SKM-1 treated with dmso at 0.1 percent for 144 hours (cell line): ENCODE results near the gene ALG1.

ENCODE experiments used
- DNase-seq: peaks from one replicate; lab custom pipeline; 2025; ENCODE audit not compliant: unreplicated experiment; lab: John Stamatoyannopoulos, UW

ALG1 gene, protein sequence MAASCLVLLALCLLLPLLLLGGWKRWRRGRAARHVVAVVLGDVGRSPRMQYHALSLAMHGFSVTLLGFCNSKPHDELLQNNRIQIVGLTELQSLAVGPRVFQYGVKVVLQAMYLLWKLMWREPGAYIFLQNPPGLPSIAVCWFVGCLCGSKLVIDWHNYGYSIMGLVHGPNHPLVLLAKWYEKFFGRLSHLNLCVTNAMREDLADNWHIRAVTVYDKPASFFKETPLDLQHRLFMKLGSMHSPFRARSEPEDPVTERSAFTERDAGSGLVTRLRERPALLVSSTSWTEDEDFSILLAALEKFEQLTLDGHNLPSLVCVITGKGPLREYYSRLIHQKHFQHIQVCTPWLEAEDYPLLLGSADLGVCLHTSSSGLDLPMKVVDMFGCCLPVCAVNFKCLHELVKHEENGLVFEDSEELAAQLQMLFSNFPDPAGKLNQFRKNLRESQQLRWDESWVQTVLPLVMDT

DNA sequence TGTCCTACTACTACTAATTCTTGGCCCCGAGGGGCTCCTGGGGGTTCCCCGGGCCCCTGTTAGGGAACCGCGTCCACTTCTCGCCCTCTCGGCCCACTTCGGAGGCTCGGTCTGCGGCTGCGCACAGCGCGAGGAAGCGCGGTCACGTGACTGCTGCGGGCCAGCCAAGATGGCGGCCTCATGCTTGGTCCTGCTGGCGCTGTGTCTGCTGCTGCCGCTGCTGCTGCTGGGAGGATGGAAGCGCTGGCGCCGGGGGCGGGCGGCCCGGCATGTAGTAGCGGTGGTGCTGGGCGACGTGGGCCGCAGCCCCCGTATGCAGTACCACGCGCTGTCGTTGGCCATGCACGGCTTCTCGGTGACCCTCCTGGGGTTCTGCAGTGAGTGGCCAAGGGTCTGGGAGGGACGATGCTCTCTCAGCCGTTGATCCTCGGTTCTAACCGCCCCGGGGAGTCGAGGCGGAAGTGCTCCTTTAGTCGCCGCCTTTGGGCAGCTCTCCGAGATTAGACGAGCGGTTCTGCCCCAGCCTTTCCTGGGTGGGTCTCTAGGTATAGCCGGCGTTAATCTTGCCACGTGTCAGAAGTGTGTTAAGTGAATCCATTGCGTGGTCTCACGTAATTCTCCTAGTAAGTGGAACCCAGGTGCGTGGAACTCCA, at the start of gene ALG1:
Gene ALG1 (plus strand): TSS at position 163 of the 653 bp plus-strand sequence. CDS start 7 bp downstream, at position 170.
- DNase-seq: peak; percentile 68

DNA sequence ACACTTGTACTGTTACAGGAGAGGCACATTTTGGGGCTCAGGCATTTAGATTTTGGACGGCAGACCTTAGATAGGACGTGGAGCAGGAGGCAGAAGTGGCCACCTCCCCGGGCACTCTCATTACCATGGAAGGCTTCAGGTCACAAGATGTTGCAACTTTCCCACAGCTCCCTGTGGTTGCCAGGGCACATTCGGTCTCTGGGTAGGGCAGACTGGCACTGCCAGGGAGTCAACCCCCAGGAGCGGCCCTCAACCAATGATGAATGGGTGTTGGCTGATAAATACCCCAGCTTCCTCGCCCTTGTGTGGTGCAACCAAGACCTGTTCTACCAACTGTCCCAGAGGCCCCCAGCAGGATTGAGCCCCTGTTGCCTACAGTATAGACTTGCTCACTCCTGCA, 49.1 kb upstream of the ALG1 start:
- no peak for DNase-seq

- no peak for DNase-seq
Measured at GRCh38 chr16:5024632-5025031, 47.0 kb upstream of the ALG1 start.

DNA sequence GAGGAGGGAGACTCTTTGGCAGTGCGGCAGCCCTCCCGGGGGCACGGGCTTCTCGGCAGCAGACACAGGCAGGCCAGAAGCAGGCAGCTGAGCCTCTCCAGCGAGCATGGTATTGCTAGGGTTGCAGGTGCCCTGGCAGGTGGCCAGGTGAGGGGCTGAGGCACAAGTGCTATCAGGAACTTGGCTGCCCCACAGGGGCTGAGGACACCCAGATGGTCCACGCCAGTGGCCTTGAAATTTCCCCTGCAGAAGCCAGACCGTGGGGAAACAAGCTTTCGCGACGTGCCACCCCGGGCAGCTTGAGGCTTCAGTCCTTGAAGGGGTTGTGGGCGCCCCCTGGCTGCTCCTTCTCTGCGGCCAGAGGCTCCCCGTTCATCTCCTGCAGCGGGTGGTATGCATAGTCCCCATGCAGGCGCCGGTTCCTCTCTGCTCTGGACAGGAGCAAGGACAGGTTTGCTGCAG, 46.4 kb upstream of the ALG1 start:
- no peak for DNase-seq

- no peak for DNase-seq
Measured at GRCh38 chr16:5026664-5027063, 45.0 kb upstream of the ALG1 start.

GRCh38 chr16:5027086-5027485, 44.6 kb upstream of the ALG1 start:
- no peak for DNase-seq

- DNase-seq: no peak
Measured at GRCh38 chr16:5027575-5028235, 43.9 kb upstream of the ALG1 start.

DNA sequence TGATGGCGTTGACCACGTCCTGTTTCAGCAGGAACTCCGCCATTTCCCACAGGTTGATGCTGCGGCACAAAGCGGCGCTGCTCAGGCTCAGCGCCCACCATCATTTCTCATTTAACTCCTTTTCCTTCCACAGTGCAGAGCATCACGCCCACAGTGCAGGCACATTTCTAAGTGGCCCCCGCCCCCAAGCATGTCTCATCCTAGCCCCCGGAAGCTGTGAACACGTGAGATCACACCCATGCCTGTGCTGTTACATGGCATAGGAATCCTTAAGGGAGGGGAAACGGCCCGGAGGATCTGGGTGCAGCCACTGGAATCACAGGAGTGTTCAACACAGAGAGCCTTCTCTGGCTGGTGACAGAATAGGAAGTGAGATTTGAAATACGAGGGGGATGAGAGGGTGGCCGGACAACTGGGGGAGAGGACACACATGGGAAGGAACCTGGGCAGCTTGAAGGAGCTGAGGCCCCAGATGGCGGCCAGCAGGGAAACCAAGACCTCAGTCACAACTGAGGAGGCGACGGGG, 42.6 kb upstream of the ALG1 start:
- no peak for DNase-seq

DNA sequence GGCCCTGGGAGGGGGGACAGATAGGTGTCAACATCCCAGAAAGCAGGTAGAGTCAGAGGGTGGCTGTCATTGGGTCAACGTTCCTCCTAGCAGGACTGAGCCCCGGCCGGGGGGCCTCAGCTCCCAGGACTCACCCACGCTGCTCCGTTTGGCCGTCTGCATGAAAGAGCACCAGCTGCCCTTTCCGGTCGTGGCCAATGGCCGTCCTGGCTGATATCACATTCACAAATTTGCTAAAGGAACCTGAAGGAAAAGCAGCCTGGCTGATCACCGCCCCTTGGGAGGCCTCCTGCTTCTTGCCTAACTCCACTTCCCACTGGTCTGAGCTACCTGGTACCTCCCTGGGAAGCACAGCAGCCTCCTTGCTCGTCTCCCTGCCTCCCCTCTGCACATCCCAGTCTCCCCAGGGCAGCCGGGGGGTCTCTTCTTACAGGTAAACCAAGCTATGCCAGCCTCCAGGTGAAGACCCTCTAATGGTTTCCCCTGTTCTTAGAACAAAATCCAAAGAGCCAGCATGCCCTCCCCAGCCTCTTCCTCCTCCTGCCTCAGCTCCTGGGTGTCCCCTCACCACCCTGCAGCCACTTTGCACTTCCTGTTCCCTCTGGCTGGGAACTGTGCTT, 41.3 kb upstream of the ALG1 start:
- DNase-seq: no peak

DNA sequence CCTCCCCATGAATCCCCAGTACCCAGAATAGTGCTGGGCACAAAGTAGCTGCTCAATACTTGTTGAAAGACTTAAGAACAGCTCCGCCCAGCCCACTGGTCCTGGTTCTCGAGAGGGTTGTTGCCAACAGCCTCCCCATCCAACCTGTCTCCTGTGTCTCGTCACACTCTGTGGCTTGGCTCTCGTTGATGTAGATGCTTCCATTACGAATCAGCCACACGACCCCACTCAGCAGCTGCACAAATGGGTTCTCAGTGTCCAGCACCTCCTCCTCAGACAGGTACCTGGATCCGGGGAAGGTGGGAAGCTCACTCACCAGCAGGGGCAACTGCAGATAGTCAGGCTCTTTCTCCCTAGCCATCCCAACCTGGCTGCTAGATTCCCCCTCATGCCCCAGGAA, 40.0 kb upstream of the ALG1 start:
- no peak for DNase-seq

DNA sequence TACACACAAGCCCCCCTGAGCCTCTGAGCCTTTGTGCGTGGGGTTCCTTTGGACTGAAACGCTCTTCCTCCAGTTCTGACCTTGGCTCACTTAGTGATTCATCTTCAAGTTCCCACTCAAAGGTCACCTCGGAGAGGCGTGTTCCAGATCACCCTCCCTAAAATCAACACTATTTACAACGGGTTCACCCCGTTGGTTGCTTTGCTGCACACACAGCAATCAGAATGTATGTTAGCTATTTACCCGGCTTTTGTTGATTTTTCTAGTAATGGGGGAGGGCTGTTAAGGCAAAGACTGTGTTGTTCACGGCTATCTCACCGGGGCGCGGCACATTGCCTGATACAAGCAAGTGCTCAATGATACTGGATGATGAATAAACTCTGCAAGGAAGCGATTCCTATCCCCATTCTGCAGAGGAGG, 38.9 kb upstream of the ALG1 start:
- no peak for DNase-seq

DNA sequence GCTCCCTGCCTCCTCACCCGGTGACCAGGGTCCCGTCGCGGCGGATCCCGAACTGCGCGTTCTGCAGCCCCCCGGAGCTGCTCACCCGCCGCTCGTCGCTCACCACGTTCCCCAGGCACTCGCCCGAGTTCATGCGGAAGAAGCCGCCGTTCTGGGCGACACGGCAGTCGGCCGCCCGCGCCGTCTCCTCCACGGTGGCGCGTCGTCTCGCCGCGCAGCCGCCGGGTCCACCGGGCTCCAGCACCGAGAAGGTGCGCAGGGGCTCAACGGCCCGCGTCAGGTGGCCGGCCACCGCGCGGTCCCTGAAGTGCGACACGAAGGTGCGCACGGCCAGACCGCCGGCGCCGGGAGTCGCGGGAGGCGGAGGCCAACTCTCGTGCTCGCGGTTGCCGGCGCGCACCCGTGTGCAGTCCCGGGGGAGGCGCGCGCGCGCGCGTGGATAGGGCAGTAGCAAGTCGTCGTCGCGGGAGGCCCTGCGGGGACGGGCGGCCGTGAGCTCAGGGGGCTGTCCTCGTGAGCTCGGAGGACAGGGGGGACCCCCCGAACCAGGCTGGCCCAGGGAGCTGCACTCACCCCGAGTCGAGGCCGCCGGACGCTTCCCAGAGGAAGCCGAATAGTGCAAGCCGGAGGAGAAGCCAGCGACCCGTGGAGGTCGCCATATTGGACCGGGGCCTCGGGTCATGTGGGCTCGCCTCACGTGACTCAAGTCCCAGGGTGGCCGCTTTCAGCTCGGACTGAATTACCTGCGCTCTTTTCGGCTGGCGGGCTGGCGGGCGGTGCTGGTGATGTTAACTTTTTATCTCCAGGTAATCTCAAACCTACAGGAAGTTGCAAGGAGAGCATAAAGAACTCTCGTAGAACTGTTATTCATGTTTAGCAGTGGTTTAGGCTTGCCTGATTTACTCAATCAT, 38.1 kb upstream of the ALG1 start, which contains the start of gene NAGPA:
Gene NAGPA (minus strand): TSS at position 680 of the 911 bp plus-strand sequence. CDS start 21 bp downstream, at position 659.
- peak; percentile 65 for DNase-seq

DNA sequence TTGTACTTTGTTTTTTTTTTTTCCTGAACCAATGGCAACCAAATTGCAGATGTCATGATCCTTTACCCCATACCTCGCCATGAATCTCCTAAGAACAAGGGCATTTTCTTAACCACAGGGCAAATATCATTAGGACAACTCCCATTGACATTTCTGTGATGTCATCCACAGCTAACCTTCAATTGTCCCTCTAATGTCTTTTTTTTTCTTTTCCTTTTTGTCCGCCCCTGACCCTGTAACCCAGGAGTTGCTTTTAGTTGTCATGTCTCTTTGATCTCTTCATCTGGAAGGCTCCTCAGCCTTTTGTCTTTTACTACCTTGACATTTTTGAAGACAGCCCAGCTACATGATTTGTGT, 37.5 kb upstream of the ALG1 start:
- no peak for DNase-seq

- no peak for DNase-seq
Measured at GRCh38 chr16:5035909-5036227, 35.8 kb upstream of the ALG1 start.

GRCh38 chr16:5036228-5037156, 35.2 kb upstream of the ALG1 start:
- DNase-seq: no peak

DNA sequence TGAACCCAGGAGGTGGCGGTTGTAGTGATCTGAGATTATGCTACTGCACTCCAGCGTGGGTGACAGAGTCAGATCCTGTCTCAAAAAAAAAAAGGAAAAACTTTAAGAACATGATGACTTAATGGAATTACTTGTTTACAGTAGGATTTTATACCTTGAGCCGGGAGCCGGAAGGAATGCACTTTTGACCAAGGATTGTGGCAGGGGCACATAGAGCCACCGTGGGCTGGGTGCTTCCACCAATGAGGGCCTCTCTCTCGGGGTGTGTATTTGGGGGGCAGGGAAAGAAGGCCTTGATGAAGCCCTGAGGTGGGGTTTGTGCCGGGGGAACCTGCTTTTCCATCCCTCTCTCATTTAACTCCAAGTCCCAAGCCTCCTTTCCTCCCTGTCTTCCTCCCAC, 31.2 kb upstream of the ALG1 start:
- DNase-seq: no peak

DNA sequence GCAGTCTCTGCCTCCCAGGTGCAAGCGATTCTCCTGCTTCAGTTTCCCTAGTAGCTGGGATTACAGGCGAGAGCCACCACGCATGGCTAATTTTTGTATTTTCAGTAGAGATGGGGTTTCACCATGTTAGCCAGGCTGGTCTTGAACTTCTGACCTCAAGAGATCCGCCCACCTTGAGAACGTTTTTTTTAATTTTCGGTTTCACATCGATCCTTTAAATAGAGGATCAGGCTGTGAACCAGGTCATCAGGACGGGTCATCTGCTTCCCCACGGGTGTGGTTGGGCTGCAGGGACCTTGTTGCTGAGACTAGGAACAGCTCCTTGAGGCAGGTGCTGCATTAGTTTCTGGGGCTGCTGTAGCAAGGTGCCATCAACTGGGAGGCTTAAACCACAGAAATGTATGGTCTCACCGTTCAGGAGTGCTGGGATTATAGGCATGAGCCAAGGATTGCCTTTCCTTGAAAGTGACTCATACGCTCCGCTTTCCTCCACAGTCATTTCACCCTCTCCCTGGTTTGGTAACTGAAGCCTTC, 30.0 kb upstream of the ALG1 start:
- no peak for DNase-seq

DNA sequence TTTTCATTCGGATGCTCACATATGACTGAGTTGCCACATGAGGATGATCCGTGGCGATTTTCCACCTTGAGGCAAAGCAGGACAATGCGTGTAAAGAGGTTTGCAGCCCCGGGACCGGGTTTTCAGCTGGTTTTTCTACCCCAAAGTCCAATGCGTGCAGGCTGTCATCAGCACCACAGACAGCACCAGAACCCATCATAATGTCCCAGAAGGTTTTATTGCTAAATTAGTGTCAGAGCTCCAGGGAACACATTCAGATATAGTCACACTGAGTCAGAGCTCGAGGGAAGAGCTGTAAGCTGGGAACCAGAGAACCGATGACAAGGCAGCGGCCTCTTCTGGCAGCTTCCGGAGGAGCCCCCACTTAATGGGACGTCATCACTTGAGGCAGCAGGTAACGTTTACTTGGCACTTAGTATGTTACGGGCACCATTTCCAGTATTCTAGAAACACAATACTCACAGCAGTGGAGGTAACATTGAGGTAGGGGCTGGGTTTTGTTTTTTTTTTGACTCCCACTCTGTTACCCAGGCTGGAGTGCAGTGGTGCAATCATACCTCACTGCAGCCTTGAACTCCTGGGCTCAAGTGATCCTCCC, 29.0 kb upstream of the ALG1 start:
- no peak for DNase-seq
